Measurements from ENCODE around the gene NEK9.
"Not testable (repeated sequence)": the region's sequence is repeated elsewhere in the genome, so short reads cannot be mapped to it uniquely, and the experiment has no call there.

Gene NEK9

GRCh38 chr14:75126679-75127473 is at the start of gene NEK9:
Gene NEK9, minus strand, starts transcription at chr14:75127048. Its CDS starts 127 bp downstream, at chr14:75126921.
- DNase-seq (ENCODE audit: low spot score): peak; percentile 60

- DNase-seq (ENCODE audit: low spot score): peak; percentile 65
Measured at GRCh38 chr14:75176142-75176820, 49.4 kb upstream of the NEK9 start, which contains the start of gene TMED10. Gene TMED10, minus strand, starts transcription at chr14:75176612. Its CDS starts 33 bp downstream, at chr14:75176579.

GRCh38 chr14:75175677-75176141 is 48.9 kb upstream of the NEK9 start:
- DNase-seq (ENCODE audit: low spot score): no peak

GRCh38 chr14:75174066-75174465 is 47.2 kb upstream of the NEK9 start:
- DNase-seq (ENCODE audit: low spot score): no peak

- no peak for DNase-seq (ENCODE audit: low spot score)
Measured at GRCh38 chr14:75170772-75171171, 43.9 kb upstream of the NEK9 start.

GRCh38 chr14:75168586-75169335 is 41.9 kb upstream of the NEK9 start:
- no peak for DNase-seq (ENCODE audit: low spot score)

- no peak for DNase-seq (ENCODE audit: low spot score)
Measured at GRCh38 chr14:75167325-75167724, 40.5 kb upstream of the NEK9 start.

- no peak for DNase-seq (ENCODE audit: low spot score)
Measured at GRCh38 chr14:75165586-75166391, 38.9 kb upstream of the NEK9 start.

- DNase-seq (ENCODE audit: low spot score): no peak
Measured at GRCh38 chr14:75164809-75165208, 38.0 kb upstream of the NEK9 start.

GRCh38 chr14:75163677-75164076 is 36.8 kb upstream of the NEK9 start:
- no peak for DNase-seq (ENCODE audit: low spot score)

- DNase-seq (ENCODE audit: low spot score): no peak
Measured at GRCh38 chr14:75162631-75163030, 35.8 kb upstream of the NEK9 start.

GRCh38 chr14:75158843-75159614 is 32.2 kb upstream of the NEK9 start:
- no peak for DNase-seq (ENCODE audit: low spot score)

GRCh38 chr14:75156901-75157300 is 30.1 kb upstream of the NEK9 start:
- no peak for DNase-seq (ENCODE audit: low spot score)

GRCh38 chr14:75156111-75156510 is 29.3 kb upstream of the NEK9 start:
- DNase-seq (ENCODE audit: low spot score): no peak

- no peak for DNase-seq (ENCODE audit: low spot score)
Measured at GRCh38 chr14:75155169-75155568, 28.3 kb upstream of the NEK9 start.

GRCh38 chr14:75153295-75153694 is 26.4 kb upstream of the NEK9 start:
- DNase-seq (ENCODE audit: low spot score): no peak

GRCh38 chr14:75151851-75152250 is 25.0 kb upstream of the NEK9 start:
- DNase-seq (ENCODE audit: low spot score): no peak

- not testable (repeated sequence) for DNase-seq (ENCODE audit: low spot score)
Measured at GRCh38 chr14:75150637-75151036, 23.8 kb upstream of the NEK9 start.

GRCh38 chr14:75150150-75150549 is 23.3 kb upstream of the NEK9 start:
- DNase-seq (ENCODE audit: low spot score): no peak

GRCh38 chr14:75147423-75148071 is 20.7 kb upstream of the NEK9 start:
- DNase-seq (ENCODE audit: low spot score): no peak

Measured in HuH-7.5 (cell line).